ENCODE measurements around the gene EMX1.

Gene EMX1

DNA sequence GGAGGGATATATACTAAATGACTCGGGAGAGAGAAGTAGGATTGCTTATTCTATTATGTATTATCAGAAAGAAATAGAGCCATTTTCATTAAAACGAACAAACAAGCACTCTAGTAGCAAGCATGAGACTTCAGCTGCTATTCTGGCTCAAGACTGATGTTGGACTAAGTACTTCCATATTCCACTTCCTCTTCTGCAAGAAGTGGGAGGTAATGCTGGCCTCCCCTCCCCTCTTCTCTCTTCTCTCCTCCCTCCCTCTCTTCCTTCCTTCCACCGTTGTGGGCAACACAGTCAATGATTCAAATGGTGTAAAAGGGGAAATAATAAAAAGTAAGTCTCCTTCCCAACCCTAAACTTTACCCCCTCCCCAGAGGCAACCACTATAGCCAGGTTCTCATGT, 62.6 kb downstream of the EMX1 start:
- no peak for DNase-seq

DNA sequence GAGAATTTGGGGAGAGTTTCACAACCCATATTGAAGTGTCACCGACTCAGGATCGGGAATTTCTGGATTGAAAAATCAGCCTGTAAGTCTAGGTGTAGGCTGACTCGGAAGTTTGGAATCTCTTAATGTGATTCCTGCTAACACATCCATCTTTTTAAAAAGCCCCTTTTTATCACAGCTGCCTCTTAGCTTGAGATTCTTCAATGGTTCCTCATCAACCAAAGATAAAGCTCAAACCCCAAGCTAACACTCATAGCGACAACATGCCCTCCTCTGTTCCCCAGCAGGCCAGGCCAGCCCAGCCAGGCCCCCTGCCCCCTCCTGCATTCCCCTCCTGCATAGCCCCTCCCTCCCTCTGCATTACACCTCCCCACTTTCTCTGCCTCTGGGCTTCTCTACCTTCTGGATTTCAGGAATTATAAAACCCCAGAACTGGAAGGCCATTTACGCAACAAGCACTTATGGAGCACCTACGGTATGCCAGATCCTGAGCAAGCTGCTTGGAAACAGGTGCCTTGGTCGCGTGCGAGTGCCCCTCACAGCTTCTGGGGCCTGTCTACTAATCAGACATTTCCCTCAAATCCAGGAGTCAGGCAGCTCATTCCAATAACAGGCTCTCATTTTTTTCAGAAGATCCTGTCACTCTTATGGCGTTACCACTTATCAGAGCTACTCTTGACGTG, 63.4 kb downstream of the EMX1 start:
- DNase-seq = no peak

- DNase-seq = no peak
Measured at GRCh38 chr2:72981536-72981935, 64.2 kb downstream of the EMX1 start.

- no peak for DNase-seq
Measured at GRCh38 chr2:72982219-72982618, 64.9 kb downstream of the EMX1 start.

- DNase-seq = no peak
Measured at GRCh38 chr2:72982781-72983499, 65.6 kb downstream of the EMX1 start.

DNA sequence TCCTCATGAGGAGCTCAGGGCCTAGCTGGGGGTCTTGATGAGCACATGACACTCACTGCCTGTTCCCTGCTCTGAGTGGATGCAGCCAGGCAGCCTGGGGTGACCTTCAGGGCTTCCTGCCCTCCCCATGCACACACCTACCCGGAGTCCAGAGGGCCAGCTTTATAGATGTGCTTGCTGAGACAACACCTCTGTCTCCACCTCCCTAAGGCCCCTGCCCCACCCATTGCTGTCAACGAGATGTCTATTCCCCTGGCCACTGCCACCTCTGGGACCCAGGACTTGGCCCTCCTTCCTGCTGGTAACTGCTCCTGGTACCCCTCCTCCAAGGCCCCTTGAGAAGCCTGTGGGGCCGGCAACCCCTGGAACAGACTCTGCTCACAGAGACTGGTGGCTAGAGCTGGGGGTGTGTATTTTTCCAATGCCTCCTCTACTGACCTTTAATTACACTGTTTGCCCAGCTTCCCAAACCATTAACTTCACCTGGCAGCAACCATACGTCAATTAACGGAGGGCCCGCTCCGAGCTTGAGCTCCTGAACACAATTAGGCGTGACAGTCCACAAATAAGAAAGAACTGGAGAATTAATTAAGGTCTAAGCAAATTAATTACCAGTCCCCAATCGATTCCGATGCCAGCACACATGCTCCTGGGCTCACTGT, 66.3 kb downstream of the EMX1 start:
- DNase-seq = no peak

- no peak for DNase-seq
Measured at GRCh38 chr2:72984172-72984671, 66.9 kb downstream of the EMX1 start.
